ENCODE data around the gene TRIM77.
"Not testable (repeated sequence)": the region's sequence is repeated elsewhere in the genome, so short reads cannot be mapped to it uniquely, and the experiment has no call there.

- not testable (repeated sequence) for TF ChIP-seq POLR2A (IDR thresholded peaks at IDR 0.05; ENCODE audit: low read depth, low read length); POLR2AphosphoS5 (IDR thresholded peaks at IDR 0.05; ENCODE audit: low read depth, low read length); TAF1 (IDR thresholded peaks at IDR 0.05; ENCODE audit: borderline replicate concordance, low read depth, low read length)
Observed at GRCh38 chr11:89675948-89676347, 34.2 kb upstream of the TRIM77 start.

All from GM12892 (cell line).